A673 (cell line): Measurements from ENCODE around the gene MMP2.

Experiments
- EZH2 ChIP-seq: fragments of 200-600 bp; sonication (generic); IDR thresholded peaks from 2 replicates; pipeline ENCODE4 v1.6.1; 2017; ENCODE audit warnings: borderline replicate concordance, low read depth, mild to moderate bottlenecking, mixed read lengths, antibody characterized with exemption, low read length; ENCODE audit not compliant: poor library complexity, severe bottlenecking
- TF ChIP-seq, protein P1 (sequence below): fragments of 300-800, 200-600 bp; sonication (generic); conservative IDR thresholded peaks from 2 replicates; pipeline ENCODE4 v1.5.1; 2017; ENCODE audit warnings: low read depth, mild to moderate bottlenecking, antibody characterized with exemption, low read length, moderate library complexity, mixed read lengths

GRCh38 chr16:55482056-55482455 is 3.1 kb downstream of the MMP2 start:
- TF ChIP-seq, protein P1, sequence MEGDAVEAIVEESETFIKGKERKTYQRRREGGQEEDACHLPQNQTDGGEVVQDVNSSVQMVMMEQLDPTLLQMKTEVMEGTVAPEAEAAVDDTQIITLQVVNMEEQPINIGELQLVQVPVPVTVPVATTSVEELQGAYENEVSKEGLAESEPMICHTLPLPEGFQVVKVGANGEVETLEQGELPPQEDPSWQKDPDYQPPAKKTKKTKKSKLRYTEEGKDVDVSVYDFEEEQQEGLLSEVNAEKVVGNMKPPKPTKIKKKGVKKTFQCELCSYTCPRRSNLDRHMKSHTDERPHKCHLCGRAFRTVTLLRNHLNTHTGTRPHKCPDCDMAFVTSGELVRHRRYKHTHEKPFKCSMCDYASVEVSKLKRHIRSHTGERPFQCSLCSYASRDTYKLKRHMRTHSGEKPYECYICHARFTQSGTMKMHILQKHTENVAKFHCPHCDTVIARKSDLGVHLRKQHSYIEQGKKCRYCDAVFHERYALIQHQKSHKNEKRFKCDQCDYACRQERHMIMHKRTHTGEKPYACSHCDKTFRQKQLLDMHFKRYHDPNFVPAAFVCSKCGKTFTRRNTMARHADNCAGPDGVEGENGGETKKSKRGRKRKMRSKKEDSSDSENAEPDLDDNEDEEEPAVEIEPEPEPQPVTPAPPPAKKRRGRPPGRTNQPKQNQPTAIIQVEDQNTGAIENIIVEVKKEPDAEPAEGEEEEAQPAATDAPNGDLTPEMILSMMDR, result no peak
- no peak for TF ChIP-seq EZH2
